Measurements from ENCODE around the gene ZFP28.

ZFP28 gene

DNA sequence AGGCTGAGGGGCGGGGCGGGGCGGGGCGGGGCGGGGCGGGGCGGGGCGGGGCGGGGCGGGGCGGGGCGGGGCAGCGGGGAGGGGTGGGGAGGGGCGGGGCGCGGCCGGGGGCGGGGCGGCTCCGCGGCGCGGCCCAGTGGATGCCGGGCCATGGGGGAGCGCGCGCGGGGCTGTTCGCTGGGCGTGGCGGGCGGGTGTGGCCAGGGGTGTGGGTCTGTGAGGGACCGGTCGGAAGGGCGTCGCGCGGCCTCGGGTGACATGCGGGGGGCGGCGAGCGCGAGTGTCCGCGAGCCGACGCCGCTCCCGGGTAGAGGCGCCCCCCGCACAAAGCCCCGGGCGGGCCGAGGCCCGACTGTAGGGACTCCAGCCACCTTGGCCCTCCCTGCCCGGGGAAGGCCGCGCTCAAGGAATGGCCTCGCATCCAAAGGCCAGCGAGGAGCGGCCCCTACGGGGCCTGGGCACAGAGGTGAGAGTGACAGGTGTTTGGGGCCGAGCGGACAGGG, at the start of gene ZFP28:
ZFP28 (plus strand) TSS at position 188 of the 503 bp plus-strand sequence; CDS start at position 259, 71 bp downstream.
- peak; percentile 42 for DNase-seq (ENCODE audit: low read depth, low spot score)

DNA sequence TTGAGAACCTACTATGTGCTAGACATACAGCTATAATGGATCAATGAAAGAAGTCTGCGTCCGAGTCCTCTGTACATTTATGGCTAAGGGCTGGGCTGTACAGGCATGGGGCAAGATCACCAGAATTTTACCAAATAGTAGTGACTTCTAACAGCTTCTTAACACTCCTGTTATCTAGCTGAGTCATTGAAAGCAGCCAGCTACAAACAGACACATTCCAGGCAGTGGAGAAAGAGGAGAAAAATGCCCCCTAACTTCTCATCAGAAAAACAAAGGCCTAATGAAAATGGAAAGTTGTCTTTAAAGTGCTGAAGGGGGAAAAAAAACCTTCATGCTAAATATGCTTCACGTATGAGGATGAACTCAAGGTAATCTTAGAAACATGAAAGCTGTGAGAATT, 47.3 kb upstream of the ZFP28 start:
- DNase-seq (ENCODE audit: low read depth, low spot score): no peak

DNA sequence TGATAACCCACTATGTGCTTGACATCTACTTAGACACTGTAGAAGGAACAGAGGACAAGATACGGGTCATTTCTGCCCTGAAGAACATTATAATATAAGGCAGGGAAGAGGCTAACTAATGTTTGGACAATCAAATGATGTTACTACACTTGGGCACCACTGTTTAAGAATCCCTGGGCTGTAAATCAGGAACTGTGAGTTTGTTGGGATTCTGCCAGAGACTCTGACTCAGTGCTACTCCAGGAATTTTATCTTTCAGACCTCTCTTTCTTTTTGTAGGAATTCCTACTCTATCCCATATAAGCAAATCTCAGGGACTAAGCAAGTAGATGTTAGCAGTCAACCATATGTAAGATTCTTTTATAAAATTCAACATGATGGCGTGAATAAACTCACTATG, 34.2 kb upstream of the ZFP28 start:
- no peak for DNase-seq (ENCODE audit: low read depth, low spot score)

DNA sequence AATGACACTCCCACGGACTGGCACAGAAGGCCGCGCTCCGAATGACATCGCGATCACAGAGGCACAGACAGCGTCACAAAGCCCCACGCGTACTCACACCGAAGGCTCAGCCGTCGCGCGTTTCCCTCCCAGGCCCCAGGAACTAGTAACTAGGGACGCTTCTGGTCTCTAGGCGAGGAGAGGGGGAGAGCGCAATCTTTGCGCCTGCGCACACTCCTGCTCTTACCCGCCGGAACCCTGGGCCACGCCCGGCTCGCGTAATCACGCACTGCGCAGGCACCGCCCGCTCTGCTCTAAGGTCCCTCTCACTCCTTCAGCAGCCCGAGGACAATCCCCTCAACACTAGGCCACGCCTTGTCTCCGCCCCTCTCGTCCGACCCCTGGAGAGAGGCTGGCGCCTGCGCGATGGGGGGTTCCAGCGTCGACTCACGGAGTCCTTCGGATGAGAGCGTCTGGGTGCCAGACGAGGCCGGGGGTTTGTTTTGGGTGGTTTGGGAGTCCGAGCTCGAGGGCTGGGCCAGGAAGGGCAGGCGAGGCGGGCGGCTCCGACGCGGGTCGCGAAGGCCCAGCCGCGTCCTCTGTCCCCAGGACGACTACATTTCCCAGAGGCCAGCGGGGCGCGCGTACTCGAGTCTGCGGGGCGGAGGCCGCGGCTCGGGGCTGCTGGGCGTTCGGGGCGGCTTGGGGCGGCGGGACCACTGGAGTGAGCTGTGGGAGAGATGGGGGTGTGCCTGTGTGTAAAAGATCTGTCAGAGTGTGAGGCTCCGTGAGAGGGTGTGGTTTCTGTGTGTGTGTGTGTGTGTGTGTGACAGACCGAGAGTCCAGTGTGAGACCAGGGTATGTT, 31.1 kb upstream of the ZFP28 start, which contains the start of gene ZNF471:
ZNF471 (plus strand) TSS at position 410 of the 844 bp plus-strand sequence. CDS start 3,717 bp downstream, outside the sequence.
- peak; percentile 31 for DNase-seq (ENCODE audit: low read depth, low spot score)

DNA sequence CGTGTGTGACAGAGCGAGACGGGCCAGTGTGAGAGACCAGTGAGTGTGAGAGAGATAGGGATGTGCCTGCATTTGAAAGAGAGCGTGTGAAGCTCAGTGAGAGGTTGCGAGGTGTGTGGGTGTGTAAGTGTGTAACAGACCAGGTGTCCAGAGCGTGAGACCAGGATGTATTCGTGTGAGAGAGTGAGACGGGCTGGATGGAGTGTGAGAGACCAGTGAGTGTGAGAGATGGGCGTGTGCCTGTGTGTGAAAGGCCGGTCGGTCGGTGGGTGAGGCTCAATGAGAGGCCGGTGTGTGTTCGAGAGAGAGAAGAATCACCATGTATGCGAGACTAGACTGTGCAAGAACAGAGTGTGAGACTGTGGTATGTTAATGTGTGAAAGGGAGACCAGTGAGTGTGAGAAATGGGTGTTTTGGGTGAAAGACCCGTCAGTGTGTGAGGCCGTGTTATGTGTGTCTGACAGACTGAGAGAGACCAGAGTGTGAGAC, 30.4 kb upstream of the ZFP28 start:
- no peak for DNase-seq (ENCODE audit: low read depth, low spot score)

DNA sequence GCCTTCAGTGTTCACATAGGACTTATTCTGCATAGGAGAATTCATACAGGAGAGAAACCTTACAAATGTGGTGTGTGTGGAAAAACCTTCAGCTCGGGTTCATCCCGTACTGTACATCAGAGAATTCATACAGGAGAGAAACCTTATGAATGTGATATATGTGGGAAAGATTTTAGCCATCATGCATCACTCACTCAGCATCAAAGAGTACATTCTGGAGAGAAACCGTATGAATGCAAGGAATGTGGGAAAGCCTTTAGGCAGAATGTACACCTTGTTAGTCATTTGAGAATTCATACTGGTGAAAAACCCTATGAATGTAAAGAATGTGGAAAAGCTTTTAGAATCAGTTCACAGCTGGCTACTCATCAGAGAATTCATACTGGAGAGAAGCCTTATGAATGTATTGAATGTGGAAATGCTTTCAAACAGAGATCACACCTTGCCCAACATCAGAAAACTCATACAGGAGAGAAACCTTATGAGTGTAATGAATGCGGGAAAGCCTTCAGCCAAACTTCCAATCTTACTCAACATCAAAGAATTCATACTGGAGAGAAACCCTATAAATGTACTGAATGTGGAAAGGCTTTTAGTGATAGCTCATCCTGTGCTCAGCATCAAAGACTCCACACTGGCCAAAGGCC, 13.4 kb upstream of the ZFP28 start:
- no peak for DNase-seq (ENCODE audit: low read depth, low spot score)

DNA sequence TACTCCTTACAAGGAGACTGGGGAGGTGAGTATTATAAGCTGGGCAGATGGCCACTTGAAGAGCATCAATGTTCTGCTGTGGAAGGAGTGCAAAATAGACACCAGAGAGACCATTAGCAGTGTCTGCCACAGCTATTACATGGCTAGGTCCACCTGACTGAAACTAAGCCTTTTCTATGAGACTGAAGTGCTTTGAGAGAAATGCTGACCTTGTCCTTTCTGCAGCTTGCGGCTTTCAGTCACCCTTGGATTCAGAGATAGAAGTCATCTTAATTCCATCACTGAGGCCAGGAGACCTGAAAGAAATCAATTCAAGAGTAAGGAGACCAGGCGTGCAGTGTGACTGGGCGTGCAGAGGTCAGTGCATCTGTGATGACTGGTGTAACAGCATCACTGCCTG, 1.3 kb upstream of the ZFP28 start:
- DNase-seq (ENCODE audit: low read depth, low spot score): no peak

DNA sequence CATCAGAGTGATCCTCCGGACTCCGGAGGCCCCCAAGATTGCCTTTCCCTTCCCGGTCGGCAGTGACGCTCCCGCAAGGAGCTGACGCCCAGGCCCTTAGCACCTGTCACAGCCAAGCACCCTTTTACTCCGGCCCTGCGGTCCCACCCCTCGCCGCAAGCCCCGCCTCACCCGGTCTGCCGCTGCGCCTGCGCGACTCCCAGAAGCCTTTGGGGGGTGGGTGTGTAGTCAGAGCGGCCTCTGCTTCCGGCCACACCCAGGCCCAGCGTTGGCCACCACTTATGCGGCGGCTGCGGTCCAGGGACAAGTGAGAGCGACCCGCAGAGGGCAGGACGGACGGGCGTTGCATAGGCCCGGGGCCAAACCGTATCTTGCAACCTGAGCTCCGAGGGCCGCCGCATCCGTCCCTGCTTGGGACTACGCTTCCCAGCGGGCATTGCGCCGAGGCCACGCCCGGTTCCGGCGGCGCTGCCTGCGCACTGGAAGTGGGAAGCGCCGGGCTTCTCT, 441 bp upstream of the ZFP28 start:
- DNase-seq (ENCODE audit: low read depth, low spot score): peak; percentile 80

DNA sequence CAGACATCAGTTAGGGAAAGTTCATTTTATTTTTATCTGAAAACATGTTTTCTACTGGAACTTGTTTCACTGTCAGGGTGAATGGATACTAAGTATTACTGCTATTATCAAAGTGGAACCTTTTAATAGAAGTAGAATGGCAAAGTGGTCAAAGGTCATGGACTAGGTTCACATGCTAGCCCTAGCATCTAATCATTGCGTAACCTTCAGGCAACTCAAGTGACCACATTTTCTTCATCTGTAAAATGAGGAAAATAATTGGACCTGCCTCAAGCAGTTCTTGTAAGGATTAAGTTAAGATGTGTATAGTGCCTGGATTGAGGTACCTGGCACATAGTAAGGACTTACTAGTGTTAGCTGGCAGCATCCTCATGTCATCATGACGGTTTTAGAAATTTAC, 5.0 kb downstream of the ZFP28 start:
- no peak for DNase-seq (ENCODE audit: low read depth, low spot score)

DNA sequence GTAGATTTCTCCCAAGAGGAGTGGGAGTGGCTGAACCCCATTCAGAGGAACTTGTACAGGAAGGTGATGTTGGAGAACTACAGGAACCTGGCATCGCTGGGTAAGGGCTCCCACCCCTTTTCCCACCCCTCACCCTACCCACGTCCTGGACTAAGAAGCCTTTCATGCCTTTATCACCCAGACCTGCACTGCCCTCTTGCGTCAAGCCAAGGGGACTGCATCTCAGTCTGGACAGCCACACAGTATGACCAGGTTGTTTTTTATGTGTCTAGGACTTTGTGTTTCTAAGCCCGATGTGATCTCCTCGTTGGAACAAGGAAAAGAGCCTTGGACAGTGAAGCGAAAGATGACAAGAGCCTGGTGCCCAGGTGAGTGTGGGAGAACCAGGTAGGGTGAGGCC, 8.8 kb downstream of the ZFP28 start:
- no peak for DNase-seq (ENCODE audit: low read depth, low spot score)

DNA sequence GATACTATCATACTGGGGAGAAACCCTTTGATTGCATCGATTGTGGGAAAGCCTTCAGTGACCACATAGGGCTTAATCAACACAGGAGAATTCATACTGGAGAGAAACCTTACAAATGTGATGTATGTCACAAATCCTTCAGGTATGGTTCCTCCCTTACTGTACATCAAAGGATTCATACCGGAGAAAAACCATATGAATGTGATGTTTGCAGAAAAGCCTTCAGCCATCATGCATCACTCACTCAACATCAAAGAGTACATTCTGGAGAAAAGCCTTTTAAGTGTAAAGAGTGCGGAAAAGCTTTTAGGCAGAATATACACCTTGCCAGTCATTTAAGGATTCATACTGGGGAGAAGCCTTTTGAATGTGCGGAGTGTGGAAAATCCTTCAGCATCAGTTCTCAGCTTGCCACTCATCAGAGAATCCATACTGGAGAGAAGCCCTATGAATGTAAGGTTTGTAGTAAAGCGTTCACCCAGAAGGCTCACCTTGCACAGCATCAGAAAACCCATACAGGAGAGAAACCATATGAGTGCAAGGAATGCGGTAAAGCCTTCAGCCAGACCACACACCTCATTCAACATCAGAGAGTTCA, 15.6 kb downstream of the ZFP28 start:
- no peak for DNase-seq (ENCODE audit: low read depth, low spot score)

DNA sequence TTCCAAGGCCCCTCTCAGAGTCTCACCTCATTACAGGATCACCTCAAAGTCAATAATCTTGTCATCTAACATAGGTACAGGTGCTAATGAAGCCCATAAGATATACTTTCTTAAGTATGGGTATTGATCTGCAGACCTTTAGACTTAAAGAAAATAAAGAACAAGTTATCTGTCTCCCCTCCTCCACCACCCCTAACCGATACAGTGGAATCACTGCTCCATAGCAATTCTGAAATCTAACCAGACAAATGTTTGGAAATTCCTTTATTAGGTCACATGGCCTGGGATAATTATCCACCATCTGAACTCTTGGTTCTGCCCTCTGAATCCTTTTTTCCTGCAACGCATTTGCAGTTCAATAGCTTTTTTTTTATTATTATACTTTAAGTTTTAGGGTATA, 24.0 kb downstream of the ZFP28 start:
- DNase-seq (ENCODE audit: low read depth, low spot score): no peak

DNA sequence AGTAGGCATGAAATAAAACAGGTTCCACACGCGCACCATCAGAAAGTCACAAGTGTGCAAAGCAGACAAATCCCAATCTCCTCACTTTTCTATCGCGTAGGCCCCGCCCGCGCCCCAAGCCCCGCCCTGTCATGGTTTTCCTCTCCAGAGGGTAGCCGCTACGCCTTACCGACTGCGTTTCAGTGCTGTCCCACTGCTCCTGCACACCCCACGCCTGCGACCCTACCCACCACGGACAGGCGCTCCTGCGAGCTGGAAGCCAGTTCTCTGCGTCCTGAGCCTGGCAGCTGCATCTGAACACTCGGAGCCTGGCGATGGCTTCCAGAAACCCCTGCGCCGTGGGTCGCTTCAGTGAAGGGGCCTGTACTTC, 28.1 kb downstream of the ZFP28 start:
- DNase-seq (ENCODE audit: low read depth, low spot score): peak; percentile 11

DNA sequence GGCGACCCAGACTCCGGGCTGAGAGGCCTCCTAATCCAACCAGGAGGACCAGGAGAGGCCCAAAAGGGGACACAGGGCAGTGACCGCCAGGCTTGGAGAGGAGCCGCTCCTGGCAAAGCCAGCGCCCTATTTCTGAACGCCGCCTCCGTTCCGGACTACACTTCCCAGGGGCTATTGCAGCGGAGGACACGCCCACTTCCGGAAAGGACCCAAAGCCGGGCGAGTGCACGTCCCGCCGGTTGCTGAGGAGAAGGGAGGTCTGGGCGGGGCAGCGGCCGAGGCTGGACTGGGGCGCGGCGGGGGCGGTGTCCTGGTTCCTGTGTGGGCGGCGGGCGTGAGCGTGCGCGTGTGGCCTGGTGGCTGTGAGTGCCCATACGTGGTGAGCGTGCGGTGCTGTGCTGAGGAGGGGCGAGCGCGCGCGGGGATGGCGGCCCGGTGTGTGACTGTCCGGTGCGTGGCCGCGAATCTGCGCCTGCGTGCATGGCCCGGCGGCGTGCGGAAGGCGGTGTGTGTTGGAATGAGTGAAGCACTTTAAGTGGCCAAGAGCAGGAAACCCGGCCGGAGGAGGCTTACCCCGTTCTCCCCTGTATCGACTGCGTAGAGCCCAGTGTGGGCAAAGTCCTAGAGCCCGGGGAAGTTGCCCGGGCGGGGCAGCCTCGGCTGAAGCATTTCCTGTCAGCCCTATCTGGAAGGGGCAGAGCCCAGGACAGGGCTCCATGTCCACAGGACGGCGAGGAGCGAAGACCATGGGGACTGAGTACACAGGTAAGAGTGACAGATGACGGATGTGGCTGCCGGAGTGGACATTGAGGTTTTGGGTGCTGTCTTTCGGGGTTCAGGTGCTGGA, 28.7 kb downstream of the ZFP28 start, which contains the start of gene ZNF470:
ZNF470 (plus strand) TSS at position 195 of the 847 bp plus-strand sequence. CDS start 2,844 bp downstream, outside the sequence.
- DNase-seq (ENCODE audit: low read depth, low spot score): peak; percentile 75

DNA sequence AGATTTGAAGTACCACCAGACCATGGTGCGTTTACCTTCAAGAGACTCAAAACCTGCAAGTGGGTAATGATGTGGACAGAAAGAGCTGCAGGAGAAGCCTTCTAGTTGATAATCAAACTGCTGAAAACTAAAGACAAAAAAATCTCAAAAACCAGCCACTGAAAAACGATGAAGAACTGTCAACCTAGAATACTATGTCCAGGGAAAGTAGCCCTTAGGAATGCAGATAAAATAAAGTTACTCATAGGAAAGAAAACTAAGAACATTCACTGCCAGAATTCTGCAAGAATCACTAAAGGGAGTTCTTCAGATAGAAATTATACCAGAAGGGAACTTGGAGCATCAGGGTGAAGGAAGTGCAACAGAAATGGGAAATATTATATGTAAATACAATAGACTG, 33.8 kb downstream of the ZFP28 start:
- no peak for DNase-seq (ENCODE audit: low read depth, low spot score)

DNA sequence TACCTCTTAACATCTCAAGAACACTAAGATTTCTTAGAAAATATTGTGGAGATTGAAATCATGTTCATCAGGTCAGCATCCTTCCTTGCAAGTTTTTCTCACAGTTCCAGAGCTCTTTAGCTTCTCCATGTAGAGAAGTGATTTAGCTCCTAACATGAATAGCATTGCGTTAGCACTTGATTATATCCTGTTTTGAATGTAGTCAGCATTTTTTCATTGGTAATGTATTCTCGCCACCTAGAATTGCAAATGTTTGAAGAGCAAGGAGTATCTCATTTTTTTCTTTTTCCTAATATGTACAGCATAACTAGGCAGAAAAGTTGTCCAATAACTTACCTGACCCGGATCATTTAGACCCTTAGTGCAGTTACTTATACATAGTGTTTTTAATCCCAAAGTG, 35.2 kb downstream of the ZFP28 start:
- no peak for DNase-seq (ENCODE audit: low read depth, low spot score)

DNA sequence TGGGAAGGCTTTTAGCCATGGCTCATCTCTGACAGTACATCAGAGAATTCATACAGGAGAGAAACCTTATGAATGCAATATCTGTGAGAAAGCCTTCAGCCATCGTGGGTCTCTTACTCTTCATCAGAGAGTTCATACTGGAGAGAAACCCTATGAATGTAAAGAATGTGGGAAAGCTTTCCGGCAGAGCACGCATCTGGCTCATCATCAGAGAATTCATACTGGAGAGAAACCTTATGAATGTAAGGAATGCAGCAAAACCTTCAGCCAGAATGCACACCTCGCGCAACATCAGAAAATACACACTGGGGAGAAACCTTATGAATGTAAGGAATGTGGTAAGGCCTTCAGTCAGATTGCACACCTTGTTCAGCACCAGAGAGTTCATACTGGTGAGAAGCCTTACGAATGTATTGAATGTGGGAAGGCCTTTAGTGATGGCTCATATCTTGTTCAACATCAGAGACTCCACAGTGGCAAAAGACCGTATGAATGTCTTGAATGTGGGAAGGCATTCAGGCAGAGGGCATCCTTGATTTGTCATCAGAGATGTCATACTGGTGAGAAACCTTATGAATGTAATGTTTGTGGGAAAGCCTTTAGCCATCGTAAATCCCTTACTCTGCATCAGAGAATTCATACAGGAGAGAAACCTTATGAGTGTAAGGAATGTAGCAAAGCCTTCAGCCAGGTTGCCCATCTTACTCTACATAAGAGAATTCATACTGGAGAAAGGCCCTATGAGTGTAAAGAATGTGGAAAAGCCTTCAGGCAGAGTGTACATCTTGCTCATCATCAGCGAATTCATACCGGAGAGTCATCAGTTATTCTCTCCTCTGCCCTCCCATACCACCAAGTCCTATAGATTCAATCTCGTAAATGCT, 39.2 kb downstream of the ZFP28 start:
- DNase-seq (ENCODE audit: low read depth, low spot score): no peak

DNA sequence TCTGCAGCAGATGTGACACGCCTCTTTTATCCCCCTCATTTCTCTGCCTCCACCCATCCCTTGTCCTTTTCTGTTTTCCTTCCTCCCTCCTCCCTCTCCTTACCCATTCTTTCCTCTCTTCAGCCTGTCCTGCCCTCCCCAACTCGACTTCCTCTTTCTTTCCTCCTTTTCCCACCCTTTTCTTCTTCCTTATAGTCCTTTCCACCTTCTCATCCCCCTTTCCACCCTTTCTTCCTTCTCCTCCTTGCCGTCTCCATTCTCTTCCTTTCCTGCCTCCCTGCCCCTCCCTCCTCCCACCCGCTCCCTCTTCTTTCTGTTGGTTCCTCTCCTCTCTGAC, 55.7 kb downstream of the ZFP28 start:
- no peak for DNase-seq (ENCODE audit: low read depth, low spot score)

DNA sequence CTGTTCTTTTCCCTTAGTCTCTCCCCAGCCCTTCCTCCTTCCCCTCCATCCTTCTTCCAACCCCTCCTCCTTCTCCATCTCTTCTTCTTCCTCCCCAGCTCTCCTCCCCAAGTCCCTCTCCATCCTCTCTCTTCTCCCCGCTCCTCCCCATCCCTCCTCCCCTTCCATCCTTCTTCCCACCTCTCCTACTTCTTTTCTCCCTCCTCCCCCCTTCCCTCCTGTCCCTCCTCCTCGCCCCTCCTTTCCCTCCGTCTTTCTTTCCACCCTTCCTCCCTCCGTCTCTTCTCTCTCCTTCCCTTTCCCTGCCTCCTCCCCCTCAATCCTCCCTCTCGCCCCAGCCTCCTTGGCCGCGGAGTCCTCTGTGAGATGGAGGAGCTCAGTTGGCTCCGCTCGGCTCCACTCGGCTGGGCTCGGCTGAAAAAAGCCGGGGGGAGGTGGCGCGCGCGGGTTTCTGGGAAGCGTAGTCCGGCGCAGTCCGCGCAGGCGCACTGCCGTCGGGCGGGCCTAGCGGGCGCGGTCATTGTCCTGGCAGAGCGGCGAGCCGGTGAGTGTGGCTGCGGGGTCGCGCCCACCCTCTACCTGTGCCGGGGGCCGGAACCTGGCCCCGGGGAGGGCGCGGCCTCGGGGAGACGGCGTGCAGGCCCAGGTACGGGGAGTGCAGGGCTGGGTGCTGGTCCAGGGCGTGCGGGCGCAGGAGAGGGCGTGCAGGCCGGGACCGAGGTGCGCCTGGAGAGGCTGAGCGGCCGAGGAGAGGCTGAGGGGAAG, 56.2 kb downstream of the ZFP28 start, which contains the start of gene ZNF71:
ZNF71 (plus strand) TSS at position 520 of the 765 bp plus-strand sequence. CDS start 6,257 bp downstream, outside the sequence.
- DNase-seq (ENCODE audit: low read depth, low spot score): peak; percentile 66

Data from activated CD4-positive, CD25-positive, alpha-beta regulatory T cell treated with anti-CD3 and anti-CD28 coated beads, Interleukin-2, amount 50 U/mL, for 16 hours (primary cell).